ENCODE measurements around the gene SLC39A9.
A peak's percentile ranks its signal among the peaks of the same experiment; 100 is the strongest.
"Not testable (repeated sequence)": the region's sequence is repeated elsewhere in the genome, so short reads cannot be mapped to it uniquely, and the experiment has no call there.

SLC39A9 gene

DNA sequence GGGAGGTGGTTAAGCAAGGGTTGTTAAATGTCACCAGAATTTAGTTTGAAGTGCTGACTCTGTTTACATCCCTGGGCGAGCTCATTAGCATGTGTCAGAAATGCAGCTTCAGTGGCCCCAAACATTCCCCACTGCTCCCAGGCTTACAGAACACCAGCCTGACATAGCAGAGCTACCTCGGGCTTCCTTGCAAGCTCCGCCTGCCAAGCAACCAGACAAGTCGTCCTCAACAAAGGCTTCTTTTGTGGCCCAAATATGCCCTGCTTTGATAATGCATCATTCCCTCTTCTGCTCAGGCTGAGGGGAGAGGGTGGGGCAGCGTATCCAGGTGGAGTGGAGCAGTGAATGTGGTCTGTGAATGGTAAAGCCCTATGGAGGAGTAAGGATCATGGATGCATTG lies 28.4 kb upstream of the SLC39A9 start:
- DNase-seq, result no peak

GRCh38 chr14:69372146-69372545 lies 26.3 kb upstream of the SLC39A9 start:
- DNase-seq, result no peak

GRCh38 chr14:69373104-69373503 lies 25.4 kb upstream of the SLC39A9 start:
- peak; percentile 92 for DNase-seq

GRCh38 chr14:69374235-69374634 lies 24.3 kb upstream of the SLC39A9 start:
- no peak for DNase-seq

GRCh38 chr14:69375182-69375581 lies 23.3 kb upstream of the SLC39A9 start:
- no peak for DNase-seq

GRCh38 chr14:69375722-69376121 lies 22.8 kb upstream of the SLC39A9 start:
- DNase-seq, result no peak

DNA sequence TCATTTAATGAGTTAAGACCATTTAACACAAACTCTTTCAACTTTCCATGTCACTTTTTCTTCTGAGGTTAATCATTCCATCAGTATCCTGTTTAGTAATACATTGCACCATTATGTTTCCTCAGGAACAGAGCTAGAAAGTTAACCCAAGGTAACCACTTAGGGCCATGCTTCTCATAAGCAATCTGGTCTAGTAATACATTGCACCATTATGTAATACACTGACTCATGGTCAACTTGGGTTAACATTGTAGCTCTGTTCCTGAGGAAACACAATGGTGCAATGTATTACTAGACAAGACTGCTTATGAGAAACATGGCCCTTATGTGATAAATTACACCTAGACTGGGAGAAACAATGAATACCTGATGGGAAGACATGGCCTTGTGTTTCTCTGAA lies 22.1 kb upstream of the SLC39A9 start:
- DNase-seq, result no peak

DNA sequence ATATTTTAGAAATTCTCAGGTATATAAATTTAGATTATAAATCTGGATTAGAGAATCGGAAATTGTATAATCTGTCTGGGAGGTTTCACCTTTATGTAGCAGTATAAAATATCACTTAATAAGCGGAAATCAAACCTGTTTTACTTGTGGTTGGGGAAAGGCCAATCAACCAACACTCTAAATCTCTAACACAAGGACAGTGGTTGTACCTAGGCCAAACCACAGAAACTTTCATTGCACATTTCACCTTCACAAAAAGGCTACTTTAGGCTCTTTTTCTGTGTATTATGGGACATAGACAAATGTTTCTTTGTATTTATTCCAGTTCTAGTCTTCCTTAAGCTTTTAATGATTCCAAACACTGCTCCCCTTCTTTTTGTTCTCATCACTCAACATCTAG lies 20.2 kb upstream of the SLC39A9 start:
- no peak for DNase-seq

DNA sequence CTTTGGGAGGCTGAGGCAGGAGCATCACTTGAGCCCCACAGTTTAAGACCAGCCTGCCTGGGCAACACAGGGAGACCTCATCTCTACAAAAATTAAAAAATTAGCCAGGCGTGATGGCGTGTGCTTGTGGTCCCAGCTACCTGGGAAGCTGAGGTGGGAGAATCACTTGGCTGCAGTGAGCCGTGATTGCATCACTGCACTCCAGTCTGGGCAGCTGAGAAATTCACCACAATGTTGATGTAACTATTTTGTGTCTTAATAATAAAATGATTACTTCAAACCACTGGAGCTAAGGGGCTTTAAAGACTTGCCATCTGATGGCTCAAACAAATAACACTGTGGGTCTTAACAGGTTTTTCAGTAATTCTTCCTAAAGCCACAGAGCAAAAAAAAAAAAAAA lies 11.2 kb upstream of the SLC39A9 start:
- DNase-seq, result no peak

DNA sequence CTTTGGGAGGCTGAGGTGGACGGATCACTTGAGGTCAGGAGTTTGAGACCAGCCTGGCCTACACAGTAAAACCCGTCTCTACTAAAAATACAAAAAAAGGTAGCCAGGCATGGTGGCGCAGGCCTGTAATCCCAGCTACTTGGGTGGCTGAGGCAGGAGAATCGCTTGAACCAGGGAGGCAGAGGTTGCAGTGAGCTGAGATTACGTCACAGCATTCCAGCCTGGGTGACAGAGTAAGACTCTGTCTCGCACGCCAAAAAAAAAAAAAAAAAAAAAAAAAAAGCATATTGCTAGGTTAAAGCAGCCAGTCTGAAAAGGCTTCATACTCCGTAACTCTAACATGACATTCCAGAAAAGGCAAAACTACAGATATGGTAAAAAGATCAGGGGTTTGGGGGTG lies 7.1 kb upstream of the SLC39A9 start:
- not testable (repeated sequence) for DNase-seq

DNA sequence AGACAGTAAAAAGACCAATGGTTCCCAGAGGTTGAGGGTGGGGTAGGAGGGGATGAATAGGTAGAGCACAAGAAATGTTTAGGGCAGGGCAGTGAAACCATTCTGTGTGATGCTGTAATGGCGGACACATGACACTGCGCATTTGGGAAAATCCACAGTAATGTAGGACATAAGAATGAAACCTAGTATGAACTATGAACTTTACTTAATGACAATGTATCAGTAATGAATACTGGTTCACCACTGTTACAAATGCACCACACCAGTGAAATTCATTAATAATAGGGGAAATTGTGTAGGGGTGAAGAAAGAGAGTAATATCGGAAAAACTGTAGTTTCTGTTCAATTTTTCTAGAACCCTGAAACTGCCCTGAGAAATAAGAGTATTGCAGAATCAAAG lies 6.0 kb upstream of the SLC39A9 start:
- no peak for DNase-seq

GRCh38 chr14:69395929-69396328 lies 2.6 kb upstream of the SLC39A9 start:
- DNase-seq, result no peak

DNA sequence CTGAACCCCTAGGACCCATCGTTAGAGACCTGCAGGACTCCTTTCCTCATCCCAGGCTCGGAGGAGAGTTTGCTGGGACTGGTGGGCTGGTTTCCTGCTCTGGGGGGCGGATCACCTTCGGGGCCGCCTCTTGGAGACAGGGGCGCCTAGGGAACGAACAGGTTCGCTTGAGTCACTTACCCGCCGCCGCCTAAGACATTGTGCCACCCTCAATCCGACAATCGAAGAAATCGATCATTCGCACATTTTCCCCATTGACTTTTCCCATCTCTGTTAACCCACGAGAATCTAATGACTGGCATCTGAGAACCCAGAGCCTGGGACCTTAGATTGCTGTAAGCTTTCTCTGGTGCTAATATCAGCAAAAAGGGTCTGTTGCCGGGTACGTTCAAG lies 322 bp downstream of the SLC39A9 start:
- no peak for DNase-seq

DNA sequence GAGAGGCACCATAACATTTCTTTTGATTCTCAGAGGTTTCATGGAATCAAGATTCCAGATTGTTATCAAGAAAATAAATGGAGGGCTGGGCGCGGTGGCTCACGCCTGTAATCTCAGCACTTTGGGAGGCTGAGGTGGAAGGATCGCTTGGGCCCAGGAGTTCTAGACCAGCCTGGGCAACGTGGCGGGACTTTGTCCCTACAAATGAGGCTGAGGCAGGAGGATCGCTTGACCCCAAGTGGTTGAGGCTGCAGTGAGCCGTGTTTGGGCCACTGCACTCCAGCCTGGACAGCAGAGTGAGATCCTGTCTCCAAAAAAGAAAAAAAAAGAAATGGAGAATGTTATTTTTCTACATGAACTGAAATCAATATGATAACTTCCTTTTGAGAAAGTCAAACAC lies 1.3 kb downstream of the SLC39A9 start:
- DNase-seq, result no peak

DNA sequence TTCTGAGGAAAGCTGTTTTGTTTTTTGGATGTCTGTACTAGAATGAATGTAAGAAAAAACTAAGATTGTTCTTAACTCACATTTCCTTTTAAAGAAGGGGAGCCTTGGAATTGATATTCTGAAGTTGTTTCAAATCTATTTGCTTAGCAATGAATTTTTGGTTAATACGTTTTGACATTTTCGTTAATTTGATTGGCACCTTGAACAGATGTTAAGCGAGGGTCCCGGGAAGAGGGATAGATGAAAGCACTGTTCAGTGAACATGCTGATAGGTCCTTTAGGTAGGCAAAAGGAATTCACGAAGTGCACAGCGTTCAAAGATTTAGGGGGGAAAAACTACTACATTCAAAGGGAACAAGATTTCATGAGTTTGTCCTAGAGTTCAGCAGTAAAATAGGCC lies 1.7 kb downstream of the SLC39A9 start:
- no peak for DNase-seq

GRCh38 chr14:69401841-69402240 lies 3.3 kb downstream of the SLC39A9 start:
- DNase-seq, result no peak

- DNase-seq, result no peak
These were observed 6.0 kb downstream of the SLC39A9 start for GRCh38 chr14:69404478-69404877.

- DNase-seq, result no peak
These were observed 6.4 kb downstream of the SLC39A9 start for GRCh38 chr14:69404883-69405282.

DNA sequence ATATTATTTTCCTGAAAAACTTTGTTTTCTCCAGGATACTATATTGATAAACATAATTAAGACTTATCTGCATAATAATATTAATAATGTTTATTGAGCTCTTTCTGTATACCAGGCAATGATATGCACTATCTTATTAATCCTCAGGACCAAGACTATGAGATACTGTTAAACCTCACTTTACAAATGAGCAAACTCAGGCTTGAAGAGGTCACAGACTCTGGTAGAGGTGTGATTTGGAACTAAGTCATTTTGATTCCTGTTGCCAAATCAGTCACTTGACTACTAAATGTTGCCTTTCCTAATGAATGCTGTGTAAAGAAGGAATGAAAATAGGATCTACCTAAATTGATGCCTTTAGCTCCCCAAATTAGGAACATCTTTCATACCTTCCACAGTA lies 7.3 kb downstream of the SLC39A9 start:
- DNase-seq, result no peak

DNA sequence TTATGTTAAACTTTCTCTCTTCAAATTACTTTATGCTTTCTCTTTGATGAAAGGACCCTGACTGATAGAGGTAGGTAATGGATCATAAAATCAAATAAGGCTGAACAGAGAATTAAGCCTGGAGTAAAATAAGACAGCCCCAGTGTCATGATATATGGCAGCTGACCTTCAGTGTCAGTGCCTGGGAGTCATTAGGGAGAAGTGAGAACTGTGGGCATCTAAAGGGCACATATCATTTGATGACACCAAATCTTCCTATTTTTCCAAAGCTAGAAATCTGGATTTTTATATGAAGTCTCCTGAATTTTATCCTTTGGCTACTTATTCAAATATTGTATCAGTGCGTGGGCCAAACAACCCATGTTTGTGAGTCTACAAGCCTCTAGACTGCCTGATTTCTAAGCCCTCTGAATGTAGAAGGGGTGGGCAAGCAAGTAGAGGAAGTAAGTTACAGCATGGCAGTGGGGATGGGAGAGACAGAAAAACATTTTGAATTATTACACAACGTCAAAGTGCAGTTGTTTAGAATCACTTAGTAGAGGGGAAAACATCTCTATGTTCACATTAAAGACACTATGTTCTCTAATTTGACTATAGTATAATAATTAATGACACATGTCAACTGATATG lies 10.0 kb downstream of the SLC39A9 start:
- no peak for DNase-seq

DNA sequence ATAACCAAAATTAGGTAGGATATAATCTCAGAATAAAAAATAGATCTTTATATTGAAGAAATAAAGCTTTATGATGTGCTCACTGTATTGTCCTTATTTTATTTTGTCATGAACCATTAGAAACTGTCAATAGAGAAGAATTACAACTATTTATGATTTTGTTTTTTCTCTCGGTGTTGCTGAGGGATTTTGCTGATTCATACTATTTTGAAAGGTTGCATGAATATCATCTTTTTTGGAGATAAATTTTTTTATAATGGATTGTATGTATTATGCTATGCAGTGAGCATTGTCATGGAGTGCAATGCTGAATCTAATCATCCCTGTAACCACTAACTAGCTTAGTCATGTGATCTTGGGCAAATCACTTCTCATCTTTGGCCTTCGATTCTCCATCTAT lies 15.0 kb downstream of the SLC39A9 start:
- no peak for DNase-seq

GRCh38 chr14:69416087-69416486 lies 17.6 kb downstream of the SLC39A9 start:
- DNase-seq, result not testable (repeated sequence)

- no peak for DNase-seq
These were observed 24.8 kb downstream of the SLC39A9 start for GRCh38 chr14:69423279-69423678.

DNA sequence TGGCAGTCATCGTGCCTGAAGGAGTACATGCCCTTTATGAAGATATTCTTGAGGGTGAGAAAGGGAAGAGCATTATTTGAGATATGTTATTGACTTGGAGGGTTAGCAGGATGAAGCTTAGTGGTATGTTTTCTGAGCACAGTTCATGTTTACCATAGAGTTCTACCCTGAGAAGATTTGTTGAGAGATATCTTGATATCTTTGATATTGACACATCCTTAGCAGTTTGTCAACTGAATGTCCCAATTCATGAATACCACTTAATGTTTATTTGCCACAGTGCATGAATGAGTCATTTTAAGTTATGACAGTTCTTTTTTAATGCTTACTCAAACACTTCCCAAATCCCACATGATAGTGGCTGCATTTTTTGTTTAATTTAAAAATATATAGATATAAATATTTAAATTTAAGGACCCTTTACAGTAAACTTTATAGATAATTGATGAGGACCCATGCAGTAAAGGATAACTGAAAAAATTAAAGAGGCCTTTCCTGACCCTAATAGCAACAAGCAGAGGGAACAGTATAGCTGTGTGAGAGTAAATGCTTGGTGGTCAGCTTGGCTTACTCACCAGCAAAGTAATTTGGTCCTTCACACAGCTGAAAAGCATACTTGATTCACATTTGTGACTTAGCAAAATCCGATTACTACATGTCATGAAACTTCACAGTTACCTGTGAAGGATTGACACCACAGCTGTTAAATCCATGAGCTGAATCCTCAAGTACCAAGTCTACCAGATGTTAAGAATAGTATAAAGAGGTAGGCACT lies 25.8 kb downstream of the SLC39A9 start:
- no peak for DNase-seq

- DNase-seq, result no peak
These were observed 29.1 kb downstream of the SLC39A9 start for GRCh38 chr14:69427596-69427995.

All from NCI-H187 treated with DMSO at 0.1 percent for 48 hours (cell line).